ENCODE results near the gene HMGXB4. TPM values are rescaled to one million over a fixed set of nuclear protein-coding genes. Genes with fewer than 3 reads are reported as not detected.
A peak's percentile ranks its signal among the peaks of the same experiment; 100 is the strongest.

Gene HMGXB4
- total RNA-seq, 1 donor from 2014 or later = 18.0 TPM

DNA sequence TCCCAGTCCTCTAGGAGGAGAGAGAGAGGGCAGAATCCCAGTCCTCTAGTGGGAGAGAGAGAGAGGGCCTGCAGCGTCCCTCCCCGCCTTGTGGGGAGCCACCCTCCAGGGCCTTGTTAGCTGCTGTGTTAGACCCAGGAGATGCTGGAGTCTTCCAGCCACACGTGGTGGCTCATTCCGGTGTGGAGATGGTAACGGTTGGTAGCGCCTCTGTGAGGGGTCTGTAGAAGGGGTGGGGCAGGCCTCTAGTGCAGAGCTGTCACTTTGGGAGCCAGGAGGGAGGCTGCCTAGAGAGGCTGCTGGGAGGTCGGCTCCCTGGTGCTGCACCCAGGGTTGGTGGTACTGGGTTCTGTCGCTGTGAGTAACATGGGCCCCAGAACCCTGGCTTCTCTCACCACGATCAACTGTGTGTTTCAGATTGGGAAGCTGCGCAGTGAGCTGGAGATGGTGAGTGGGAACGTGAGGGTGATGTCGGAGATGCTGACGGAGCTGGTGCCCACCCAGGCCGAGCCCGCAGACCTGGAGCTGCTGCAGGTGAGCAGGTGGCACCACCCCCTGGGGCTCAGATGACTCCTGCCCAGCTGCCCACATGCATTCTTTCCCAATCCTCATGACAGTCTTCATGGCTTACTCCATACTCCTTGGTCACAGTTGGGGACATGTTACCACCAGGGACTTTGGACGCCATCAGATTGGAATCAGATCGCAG is 69.7 kb downstream of the HMGXB4 start:
- no peaks in the 10 kb centered on the region for H3K27me3 Mint-ChIP-seq (ENCODE audit: low read depth)
- no peaks in the 10 kb centered on the region for H3K4me1 Mint-ChIP-seq (ENCODE audit: low read depth)
- H3K36me3 Mint-ChIP-seq (ENCODE audit: low read depth) = peaks cover 46% of the 10 kb centered on the region
- H3K9me3 Mint-ChIP-seq (ENCODE audit: low read depth) = no peaks in the 10 kb centered on the region
- no peak overlapping the region for H3K4me3 Mint-ChIP-seq (ENCODE audit: unreplicated experiment)
- no peak overlapping the region for H3K27ac Mint-ChIP-seq (ENCODE audit: unreplicated experiment)
- DNase-seq (ENCODE audit: low spot score) = no peak
- TF ChIP-seq, protein P1, sequence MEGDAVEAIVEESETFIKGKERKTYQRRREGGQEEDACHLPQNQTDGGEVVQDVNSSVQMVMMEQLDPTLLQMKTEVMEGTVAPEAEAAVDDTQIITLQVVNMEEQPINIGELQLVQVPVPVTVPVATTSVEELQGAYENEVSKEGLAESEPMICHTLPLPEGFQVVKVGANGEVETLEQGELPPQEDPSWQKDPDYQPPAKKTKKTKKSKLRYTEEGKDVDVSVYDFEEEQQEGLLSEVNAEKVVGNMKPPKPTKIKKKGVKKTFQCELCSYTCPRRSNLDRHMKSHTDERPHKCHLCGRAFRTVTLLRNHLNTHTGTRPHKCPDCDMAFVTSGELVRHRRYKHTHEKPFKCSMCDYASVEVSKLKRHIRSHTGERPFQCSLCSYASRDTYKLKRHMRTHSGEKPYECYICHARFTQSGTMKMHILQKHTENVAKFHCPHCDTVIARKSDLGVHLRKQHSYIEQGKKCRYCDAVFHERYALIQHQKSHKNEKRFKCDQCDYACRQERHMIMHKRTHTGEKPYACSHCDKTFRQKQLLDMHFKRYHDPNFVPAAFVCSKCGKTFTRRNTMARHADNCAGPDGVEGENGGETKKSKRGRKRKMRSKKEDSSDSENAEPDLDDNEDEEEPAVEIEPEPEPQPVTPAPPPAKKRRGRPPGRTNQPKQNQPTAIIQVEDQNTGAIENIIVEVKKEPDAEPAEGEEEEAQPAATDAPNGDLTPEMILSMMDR (IDR thresholded peaks at IDR 0.05) = no peak

DNA sequence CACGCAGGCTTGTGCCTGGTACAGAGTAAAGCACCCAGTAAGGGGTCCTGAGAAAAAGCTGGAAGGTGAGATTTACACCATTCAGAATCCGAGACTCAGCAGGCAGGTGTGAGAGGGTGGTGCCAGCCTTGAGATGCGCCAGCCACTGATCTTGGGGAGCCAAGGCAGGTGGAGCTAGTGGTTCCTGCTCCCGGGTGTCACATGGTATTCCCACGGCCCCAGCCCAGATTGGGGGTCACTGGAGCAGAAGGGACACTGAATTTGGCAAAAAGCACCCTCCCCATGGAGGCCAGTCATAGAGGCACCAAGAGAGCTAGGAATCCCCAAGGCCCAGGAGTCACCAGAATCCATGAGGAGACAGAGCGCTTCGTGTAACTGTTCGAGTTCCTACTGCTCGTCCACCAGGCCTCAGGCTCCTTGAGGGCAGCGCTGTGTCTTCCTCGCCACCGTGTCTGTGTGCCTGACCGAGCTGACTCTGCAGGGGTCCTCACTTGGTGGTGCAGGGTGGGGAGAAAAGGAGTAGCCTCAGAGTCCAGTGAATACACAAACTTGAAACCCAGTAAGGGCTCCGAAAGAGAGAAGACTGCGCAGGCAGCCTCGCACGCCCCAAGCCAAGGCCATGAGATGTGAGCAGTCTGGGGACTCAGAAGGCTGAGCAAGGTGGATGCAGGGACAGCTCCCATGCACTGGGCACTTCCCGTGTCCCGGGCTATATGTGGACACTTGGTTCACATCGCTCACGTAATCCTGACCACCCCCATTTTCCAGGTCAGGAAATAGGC is 70.6 kb downstream of the HMGXB4 start:
- no peaks in the 10 kb centered on the region for H3K4me1 Mint-ChIP-seq (ENCODE audit: low read depth)
- peaks cover 47% of the 10 kb centered on the region for H3K36me3 Mint-ChIP-seq (ENCODE audit: low read depth)
- no peaks in the 10 kb centered on the region for H3K9me3 Mint-ChIP-seq (ENCODE audit: low read depth)
- TF ChIP-seq, protein P1 (IDR thresholded peaks at IDR 0.05) = no peak
- no peak overlapping the region for H3K4me3 Mint-ChIP-seq (ENCODE audit: unreplicated experiment)
- no peak overlapping the region for H3K27ac Mint-ChIP-seq (ENCODE audit: unreplicated experiment)
- H3K27me3 Mint-ChIP-seq (ENCODE audit: low read depth) = no peaks in the 10 kb centered on the region
- no peak for DNase-seq (ENCODE audit: low spot score)

DNA sequence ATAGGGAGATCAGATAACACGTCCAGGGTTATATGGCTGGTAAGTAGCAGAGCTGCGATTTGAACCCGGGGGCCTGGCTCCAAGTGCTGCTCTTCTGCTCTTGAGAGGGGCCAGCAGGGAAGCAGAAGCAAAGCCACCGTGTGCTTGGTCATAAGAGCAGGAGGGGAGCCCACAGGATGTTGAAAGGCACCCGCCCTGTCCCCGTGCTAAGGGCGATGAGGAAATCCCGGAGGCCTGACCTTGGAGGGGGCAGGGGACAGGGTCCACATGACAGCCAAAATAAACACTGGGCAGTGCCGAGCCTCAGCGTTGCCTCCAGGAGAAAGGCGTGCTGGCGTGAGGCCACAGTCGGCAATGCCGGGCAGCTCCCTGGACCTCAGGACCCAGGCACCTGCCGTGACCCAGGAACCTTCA is 71.2 kb downstream of the HMGXB4 start:
- Mint-ChIP-seq H3K27ac (ENCODE audit: unreplicated experiment) (no peak overlapping the region), H3K36me3 (ENCODE audit: low read depth) (peaks cover 43% of the 10 kb centered on the region), H3K4me1 (ENCODE audit: low read depth) (no peaks in the 10 kb centered on the region), H3K9me3 (ENCODE audit: low read depth) (no peaks in the 10 kb centered on the region), H3K4me3 (ENCODE audit: unreplicated experiment) (no peak overlapping the region), H3K27me3 (ENCODE audit: low read depth) (no peaks in the 10 kb centered on the region)
- no peak for DNase-seq (ENCODE audit: low spot score)
- TF ChIP-seq, protein P1 (IDR thresholded peaks at IDR 0.05) = no peak

DNA sequence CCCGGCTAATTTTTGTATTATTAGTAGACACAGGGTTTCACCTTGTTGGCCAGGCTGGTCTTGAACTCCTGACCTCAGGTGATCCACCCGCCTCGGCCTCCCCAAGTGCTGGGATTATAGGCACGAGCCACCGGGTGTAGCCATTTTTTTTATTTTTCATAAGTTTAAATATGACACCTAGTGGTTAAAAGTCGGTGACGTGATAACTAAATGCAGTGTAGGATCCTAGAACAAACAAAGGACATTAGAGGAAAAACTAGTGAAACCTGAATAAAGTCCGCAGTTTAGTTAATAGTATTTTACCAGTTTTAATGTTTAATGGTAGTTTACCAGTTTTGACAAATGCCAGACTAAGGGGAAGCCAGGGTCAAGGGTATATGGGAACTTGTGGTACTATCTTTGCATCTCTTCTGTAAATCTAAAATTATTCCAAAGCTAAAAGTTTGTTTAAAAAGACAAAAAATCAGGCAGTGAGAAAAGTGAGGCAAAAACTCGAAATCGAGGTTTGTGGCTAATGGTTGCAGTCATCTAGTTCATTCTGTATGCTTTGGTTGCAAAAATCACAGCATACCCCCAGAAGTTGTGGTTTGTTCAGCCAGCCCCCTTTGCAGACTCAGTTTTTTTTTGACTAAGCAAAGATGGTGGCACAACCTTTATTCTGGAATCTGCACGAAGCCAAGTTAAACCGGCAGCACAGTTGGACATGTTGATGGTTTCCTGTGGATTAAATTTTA is 72.0 kb downstream of the HMGXB4 start:
- H3K27ac Mint-ChIP-seq (ENCODE audit: unreplicated experiment) = no peak overlapping the region

More for the DNA sequence above, 72.0 kb downstream of the HMGXB4 start:
- H3K36me3 Mint-ChIP-seq (ENCODE audit: low read depth) = peaks cover 37% of the 10 kb centered on the region
- no peak for DNase-seq (ENCODE audit: low spot score)
- H3K4me1 Mint-ChIP-seq (ENCODE audit: low read depth) = no peaks in the 10 kb centered on the region
- no peaks in the 10 kb centered on the region for H3K27me3 Mint-ChIP-seq (ENCODE audit: low read depth)
- no peaks in the 10 kb centered on the region for H3K9me3 Mint-ChIP-seq (ENCODE audit: low read depth)
- no peak overlapping the region for H3K4me3 Mint-ChIP-seq (ENCODE audit: unreplicated experiment)
- TF ChIP-seq, protein P1 (IDR thresholded peaks at IDR 0.05) = peak; percentile 34
